HG03108 (cell line): ENCODE results near the gene KIF20A.
"Not testable (repeated sequence)": the region's sequence is repeated elsewhere in the genome, so short reads cannot be mapped to it uniquely, and the experiment has no call there.

Experiments
- ATAC-seq: cut with Tn5 transposase; IDR thresholded peaks from one replicate; pipeline ENCODE4 v1.9.1; 2021; ENCODE audit warnings: moderate library complexity; ENCODE audit not compliant: unreplicated experiment

Gene KIF20A

GRCh38 chr5:138178516-138179276, at the start of gene KIF20A, which contains the start of gene BRD8:
Gene KIF20A, plus strand, starts transcription at chr5:138179112. Its CDS starts 569 bp downstream, at chr5:138179681.
Gene BRD8, minus strand, starts transcription at chr5:138178630. Its CDS starts 16 bp downstream, at chr5:138178614.
- peak; percentile 84 for ATAC-seq

- no peak for ATAC-seq
These were observed 49.6 kb upstream of the KIF20A start for GRCh38 chr5:138129347-138129746.

DNA sequence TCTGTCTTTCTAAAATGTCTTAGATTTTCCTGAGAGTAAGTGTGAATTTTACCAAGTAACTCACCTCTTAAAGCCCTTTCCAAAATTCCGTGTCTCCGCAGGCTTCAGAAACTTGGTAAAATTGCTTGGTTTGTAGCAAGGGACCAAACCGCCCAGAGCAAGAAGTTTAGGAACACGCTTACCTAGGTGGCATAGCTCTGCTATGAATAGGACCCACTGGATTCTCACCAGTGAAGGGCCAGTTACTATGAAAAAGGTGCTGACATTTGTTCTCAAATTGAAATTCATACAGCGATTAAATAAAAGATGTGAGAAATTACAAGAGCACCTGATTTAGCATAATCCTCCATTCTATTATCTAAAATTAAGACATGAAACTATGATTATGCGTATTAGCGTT, 46.4 kb upstream of the KIF20A start:
- ATAC-seq, result no peak

GRCh38 chr5:138138949-138139780, 39.7 kb upstream of the KIF20A start, which contains the start of gene NME5:
Gene NME5, minus strand, starts transcription at chr5:138139428. Its CDS starts 648 bp downstream, at chr5:138138780.
- no peak for ATAC-seq

DNA sequence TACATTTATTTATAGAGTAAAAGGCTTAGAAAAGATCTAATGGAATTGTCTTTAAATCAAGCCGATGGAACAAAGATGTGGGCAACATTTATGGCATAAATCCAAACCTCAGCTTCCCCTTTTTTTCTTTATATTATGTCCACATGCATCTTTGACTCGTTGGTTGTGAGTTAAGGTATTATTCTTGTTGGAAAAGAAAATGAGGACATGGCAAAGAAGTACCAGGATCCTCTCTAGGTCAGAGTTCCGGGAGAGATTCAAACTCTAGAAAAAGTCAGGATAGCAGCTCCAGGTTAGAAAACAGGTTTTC, 39.2 kb upstream of the KIF20A start:
- ATAC-seq, result no peak

DNA sequence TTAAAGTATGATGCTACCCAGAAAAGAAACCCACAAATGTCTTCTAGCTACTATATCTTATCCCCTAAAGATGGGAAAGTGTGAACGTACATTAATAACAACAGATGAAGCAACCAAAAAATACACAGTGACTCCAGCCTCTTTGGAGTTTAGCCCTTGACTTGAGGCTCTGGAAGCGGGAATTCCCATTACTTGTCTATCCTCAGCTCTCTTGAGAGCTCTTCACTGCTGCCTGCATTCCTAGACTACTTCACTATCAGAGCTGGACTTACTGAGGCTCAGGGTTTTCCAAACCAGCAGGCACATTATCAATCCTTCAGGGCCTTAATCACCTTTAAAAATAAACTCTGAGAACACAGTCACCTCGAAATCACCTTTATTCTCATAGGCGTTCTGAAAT, 38.6 kb upstream of the KIF20A start:
- ATAC-seq, result no peak

DNA sequence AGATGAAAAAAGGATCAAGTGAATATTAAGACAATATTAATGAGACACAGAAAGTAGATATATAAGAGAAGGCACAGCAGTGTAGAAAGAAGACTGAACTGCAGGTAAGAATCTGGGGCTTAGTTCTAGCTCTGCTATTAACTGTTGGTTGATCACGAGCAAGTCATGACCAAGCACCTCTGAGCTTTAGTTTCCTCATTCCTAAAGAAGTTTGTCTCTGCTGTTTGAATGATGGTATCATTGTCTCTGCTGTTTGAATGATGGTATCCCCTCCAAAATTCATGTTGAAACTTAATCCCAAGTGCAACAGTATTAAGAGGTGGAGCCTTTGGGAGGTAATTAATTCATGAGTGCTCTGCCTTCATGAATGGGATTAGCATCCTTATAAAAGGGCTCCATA, 37.2 kb upstream of the KIF20A start:
- no peak for ATAC-seq

GRCh38 chr5:138143578-138143977, 35.3 kb upstream of the KIF20A start:
- ATAC-seq, result not testable (repeated sequence)

DNA sequence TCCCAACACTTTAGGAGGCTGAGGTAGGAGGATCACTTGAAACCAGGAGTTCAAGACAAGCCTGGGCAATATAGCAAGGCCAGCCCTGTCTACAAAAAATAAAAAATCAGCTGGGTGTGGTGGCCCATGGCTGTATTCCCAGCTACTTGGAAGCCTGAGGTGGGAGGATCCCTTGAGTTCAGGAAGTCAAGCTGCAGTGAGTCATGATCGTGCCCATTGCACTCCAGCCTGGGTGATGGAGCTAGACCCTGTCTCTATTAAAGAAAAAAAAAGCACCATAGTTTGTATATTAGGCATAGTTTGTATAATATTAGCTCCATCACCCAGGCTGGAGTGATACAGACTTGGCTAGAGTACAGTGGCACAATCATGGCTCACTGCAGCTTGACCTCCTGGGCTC, 30.1 kb upstream of the KIF20A start:
- no peak for ATAC-seq

DNA sequence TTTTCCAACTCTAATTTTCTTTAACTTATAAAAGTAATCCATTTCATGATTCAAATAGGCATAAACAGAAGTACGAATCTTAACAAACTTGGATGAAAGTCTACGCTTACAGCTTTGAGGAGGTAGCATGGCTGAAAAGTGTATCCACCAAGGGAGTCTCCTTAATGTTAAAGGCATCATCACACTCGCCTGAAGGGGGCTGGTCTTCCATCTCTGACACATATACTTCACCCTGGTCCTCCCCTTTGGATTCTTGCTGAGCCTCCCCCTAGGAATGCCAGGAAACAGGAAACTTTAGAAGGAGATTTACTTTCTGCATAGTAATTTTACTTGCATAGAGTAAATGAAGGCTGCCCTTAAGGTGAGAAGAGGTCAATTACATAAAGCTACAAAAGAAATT, 29.4 kb upstream of the KIF20A start:
- no peak for ATAC-seq

DNA sequence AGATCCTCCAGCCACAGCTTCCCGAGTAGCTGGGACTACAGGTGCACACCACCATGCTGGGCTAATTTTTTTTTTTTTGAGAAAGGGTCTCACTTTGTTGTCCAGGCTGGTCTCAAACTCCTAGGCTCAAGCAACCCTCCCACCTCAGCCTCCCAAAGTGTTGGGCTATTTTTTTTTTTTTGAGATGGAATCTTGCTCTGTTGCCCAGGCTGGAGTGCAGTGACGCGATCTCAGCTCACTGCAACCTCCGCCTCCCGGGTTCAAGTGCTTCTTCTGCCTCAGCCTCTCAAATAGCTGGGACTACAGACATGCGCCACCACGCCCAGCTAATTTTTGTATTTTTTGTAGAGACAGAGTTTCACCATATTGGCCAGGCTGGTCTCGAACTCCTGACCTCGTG, 22.9 kb upstream of the KIF20A start:
- not testable (repeated sequence) for ATAC-seq

DNA sequence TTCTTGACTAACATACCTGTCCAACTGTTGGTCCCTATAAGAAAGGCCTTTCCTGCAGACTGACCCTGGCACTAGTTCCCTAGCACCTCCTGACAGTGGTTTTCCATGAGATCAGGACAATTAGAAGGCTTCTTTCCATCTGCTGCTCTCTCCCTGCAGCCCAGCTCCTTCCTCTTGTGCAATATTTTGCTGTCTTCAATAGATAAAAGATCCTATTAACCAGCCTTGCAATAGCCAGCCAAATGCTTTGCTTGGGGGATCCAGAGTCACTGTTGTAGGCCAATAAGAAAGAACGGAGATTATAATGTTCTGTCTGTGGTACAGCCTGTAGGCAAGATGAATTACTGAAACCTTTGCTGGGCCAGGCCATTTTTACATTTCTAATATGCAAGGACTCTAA, 21.3 kb upstream of the KIF20A start:
- ATAC-seq, result no peak

DNA sequence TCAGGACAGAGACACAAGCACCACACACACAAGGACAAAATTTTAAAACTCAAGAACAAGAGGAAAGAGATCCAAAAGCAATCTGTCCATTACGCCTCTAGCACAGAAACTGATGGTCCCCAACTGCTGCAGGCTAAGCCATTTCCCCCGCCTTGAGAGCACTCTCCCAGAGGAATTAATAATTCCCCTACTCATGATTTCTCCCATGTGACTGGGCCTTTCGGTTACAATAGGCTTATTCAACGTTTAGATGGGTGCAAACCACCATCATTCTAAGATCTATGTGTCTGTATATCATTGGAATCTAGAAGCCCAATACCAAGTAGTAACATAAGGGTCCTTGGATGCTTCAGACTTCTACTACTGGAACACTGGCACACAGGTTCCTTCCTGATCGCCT, 19.2 kb upstream of the KIF20A start:
- no peak for ATAC-seq

GRCh38 chr5:138160706-138161105, 18.2 kb upstream of the KIF20A start:
- no peak for ATAC-seq

- no peak for ATAC-seq
These were observed 15.2 kb upstream of the KIF20A start for GRCh38 chr5:138163721-138164120.

DNA sequence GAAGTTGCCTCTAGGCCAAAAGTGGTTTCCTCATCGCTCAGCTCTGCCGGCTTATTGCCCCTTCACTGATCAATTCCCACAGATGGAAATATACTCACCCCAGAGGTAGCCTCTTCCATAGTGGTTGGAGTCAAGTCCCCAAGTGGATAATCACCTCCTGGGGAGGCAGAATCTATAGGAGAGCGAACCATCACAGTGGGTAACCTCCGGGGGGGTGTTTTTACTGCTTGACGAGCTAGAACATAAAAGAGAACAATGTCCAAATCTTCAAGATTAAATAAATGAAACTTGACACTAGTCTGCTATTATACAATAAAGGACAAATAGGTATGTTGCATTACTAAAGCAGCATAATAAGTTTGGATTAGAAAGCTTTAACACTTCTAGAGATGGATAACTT, 9.8 kb upstream of the KIF20A start:
- ATAC-seq, result no peak

DNA sequence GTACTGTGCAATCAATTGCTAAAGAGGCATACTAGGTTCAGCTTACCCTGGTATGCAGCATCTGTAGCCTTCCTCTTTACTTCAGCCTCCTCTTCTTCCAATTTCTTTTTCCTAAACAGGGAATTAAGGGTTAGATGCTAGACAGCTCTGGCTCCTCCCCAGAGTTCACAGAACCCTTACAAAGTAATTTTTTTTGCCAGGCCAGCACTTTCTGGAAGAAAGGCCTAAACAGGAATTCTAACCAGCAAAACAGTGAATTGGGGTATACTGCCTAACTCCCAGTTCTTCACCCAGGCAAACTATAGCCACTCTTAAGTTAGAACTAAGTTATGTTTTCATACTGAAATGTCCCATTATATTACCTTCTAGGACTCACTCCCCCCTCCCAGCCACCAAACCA, 8.6 kb upstream of the KIF20A start:
- no peak for ATAC-seq

DNA sequence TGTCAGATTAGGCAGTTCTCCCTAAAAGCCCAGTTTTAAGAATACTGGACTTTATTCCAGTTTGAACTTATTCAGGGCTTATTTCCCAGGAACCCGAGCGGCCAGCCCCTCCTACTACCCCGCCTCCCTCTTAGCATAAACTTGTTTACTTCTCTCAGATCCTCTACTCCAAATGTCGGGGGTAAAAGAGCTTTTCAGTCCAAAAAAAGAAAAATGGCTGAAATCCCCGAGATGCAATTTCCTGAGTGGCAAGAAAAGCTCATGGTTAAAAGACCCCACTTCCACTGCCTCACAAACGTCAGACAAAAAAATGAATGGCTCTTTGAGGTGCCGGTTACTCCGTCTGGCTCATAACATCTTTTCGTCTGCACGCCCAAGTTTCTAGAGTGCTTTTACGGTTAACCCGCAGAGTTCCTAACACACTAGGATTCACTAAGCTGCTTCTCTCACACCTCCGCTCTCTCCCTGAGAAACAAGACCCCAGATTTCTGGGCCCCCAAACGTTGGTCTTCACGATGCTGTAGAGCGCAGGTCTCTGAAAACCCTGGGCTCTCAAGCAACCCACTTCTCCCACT, 884 bp upstream of the KIF20A start:
- no peak for ATAC-seq

- no peak for ATAC-seq
These were observed 455 bp downstream of the KIF20A start for GRCh38 chr5:138179277-138179857.

GRCh38 chr5:138180183-138180782, 1.4 kb downstream of the KIF20A start:
- ATAC-seq, result no peak

DNA sequence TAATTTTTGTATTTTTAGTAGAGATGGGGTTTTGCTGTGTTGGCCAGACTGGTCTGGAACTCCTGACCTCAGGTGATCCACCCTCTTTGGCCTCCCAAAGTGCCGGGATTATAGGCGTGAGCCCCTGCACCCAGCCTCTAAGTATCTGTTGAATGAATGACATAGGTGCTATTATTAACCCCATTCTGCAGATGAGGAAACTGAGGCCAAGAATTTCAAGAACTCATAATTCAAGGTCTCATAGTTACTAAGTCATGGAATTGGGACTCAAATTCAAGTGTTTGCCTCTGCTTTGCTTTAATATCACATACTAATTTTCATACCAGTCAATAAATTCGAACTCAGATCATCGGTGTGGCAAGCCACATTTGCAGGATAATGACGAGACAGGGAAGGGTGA, 1.9 kb downstream of the KIF20A start:
- ATAC-seq, result no peak
